Left ventricle myocardium inferior (tissue), 1 donor: ENCODE data around the gene NEUROD4. TPM values are rescaled to one million over a fixed set of nuclear protein-coding genes. Genes with fewer than 3 reads are reported as not detected.

Source experiments
- DNase-seq: peaks from one replicate; pipeline ENCODE4 v3.0.0-alpha.2; 2020
- H3K27ac ChIP-seq: fragments of 200-600 bp; replicated peaks from 2 replicates; pipeline ENCODE4 v1.8.0; 2021
- H3K27me3 ChIP-seq: fragments of 200-600 bp; 2 replicates; pipeline ENCODE4 v1.8.0; 2021; ENCODE audit warnings: low read depth
- H3K36me3 ChIP-seq: fragments of 200-600 bp; 2 replicates; pipeline ENCODE4 v1.8.0; 2021
- H3K4me1 ChIP-seq: fragments of 200-600 bp; 2 replicates; pipeline ENCODE4 v1.8.0; 2021
- H3K4me3 ChIP-seq: fragments of 200-600 bp; 2 replicates; pipeline ENCODE4 v1.8.0; 2021; ENCODE audit warnings: mild to moderate bottlenecking, moderate library complexity
- H3K9me3 ChIP-seq: fragments of 200-600 bp; replicated peaks from 2 replicates; pipeline ENCODE4 v1.8.0; 2021
- intact Hi-C: fragments of 100-400 bp; cut with micrococcal nuclease; formaldehyde crosslinking; loops from one replicate; pipeline ENCODE4 v1.11.0; 2022
- total RNA-seq: library from RNA; stranded (reverse); fragmentation: NEBNext Ultra II Directional; extraction: Animal tissue kit (Norgen Biotek cat#: 25700); gene quantifications from one replicate; pipeline ENCODE4 v1.2.1, GENCODE V29; 2021
- TF ChIP-seq, protein P1 (sequence below): fragments of 200-600 bp; IDR thresholded peaks from 2 replicates; pipeline ENCODE4 v1.8.0; 2021; ENCODE audit warnings: antibody characterized with exemption, mild to moderate bottlenecking, borderline replicate concordance
- donor health status: DM: no; HTN: yes; CAD: no; lungs with severe emphysema.

The NEUROD4 gene
- total RNA-seq, 1 donor from 2014 or later: not detected

DNA sequence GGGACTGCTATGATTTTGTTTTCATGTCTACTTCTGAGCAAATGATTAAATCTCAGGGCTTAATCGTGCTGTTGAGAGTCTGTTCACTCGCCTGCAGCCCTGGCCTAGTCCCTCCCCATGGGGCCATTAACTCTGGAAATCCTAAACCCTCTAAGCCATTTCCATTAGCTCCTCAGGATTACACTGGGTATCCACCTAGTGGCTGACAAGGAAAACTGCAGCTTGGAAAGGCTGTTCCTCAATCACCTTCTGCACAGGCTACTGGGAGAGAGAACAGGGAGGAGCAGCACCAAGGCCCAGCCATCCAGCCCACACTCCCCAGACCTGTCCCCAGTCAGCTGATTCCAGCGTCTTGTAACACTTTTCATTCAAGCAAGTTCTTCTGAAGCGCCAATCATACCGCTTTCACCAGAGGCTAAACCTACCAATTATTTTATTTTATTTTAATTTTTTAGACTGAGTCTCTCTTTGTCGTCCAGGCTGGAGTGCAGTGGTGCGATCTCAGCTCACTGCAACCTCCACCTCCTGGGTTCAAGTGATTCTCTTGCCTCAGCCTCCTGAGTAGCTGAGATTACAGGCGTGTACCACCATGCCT lies 48.7 kb downstream of the NEUROD4 start:
- no peak for DNase-seq

DNA sequence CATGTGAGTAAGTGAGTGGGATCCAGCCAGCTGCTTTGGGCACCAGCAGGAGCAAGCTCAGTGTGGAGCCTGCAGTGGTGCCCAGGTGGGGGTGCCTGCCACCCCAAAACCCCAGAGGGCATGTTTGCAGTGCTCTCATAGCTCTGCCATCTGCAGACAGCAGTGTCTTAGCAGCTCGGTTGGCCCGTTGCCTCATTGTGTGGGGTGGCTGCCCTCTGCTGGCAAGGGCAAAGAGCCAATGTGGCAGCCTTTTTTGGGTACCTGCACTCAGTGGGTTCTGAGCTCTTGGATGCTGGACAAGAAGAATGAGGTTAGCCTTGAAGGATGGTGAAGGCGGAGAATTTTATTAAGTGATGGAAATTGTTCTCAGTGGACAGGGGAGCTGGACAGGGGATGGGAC lies 52.3 kb downstream of the NEUROD4 start:
- Histone ChIP-seq H3K4me1 (no peaks in the 10 kb centered on the region), H3K27ac (no peak overlapping the region), H3K27me3 (peaks cover 38% of the 10 kb centered on the region), H3K9me3 (no peaks in the 10 kb centered on the region), H3K4me3 (no peak overlapping the region), H3K36me3 (no peaks in the 10 kb centered on the region)
- intact Hi-C loops: loop anchor here (5.0 kb wide), 1 partner anchor 80 kb away; no protein-coding TSS in a partner anchor
- TF ChIP-seq, protein P1, sequence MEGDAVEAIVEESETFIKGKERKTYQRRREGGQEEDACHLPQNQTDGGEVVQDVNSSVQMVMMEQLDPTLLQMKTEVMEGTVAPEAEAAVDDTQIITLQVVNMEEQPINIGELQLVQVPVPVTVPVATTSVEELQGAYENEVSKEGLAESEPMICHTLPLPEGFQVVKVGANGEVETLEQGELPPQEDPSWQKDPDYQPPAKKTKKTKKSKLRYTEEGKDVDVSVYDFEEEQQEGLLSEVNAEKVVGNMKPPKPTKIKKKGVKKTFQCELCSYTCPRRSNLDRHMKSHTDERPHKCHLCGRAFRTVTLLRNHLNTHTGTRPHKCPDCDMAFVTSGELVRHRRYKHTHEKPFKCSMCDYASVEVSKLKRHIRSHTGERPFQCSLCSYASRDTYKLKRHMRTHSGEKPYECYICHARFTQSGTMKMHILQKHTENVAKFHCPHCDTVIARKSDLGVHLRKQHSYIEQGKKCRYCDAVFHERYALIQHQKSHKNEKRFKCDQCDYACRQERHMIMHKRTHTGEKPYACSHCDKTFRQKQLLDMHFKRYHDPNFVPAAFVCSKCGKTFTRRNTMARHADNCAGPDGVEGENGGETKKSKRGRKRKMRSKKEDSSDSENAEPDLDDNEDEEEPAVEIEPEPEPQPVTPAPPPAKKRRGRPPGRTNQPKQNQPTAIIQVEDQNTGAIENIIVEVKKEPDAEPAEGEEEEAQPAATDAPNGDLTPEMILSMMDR: peak; percentile 45
- peak; percentile 55 for DNase-seq

More for the DNA sequence above, 48.7 kb downstream of the NEUROD4 start:
- no peak overlapping the region for H3K27ac ChIP-seq
- no peaks in the 10 kb centered on the region for H3K4me1 ChIP-seq
- H3K27me3 ChIP-seq: peaks cover 43% of the 10 kb centered on the region
- no peak overlapping the region for H3K4me3 ChIP-seq
- TF ChIP-seq, protein P1: peak; percentile 79
- H3K36me3 ChIP-seq: no peaks in the 10 kb centered on the region
- intact Hi-C loops: no loop called here
- H3K9me3 ChIP-seq: no peaks in the 10 kb centered on the region

DNA sequence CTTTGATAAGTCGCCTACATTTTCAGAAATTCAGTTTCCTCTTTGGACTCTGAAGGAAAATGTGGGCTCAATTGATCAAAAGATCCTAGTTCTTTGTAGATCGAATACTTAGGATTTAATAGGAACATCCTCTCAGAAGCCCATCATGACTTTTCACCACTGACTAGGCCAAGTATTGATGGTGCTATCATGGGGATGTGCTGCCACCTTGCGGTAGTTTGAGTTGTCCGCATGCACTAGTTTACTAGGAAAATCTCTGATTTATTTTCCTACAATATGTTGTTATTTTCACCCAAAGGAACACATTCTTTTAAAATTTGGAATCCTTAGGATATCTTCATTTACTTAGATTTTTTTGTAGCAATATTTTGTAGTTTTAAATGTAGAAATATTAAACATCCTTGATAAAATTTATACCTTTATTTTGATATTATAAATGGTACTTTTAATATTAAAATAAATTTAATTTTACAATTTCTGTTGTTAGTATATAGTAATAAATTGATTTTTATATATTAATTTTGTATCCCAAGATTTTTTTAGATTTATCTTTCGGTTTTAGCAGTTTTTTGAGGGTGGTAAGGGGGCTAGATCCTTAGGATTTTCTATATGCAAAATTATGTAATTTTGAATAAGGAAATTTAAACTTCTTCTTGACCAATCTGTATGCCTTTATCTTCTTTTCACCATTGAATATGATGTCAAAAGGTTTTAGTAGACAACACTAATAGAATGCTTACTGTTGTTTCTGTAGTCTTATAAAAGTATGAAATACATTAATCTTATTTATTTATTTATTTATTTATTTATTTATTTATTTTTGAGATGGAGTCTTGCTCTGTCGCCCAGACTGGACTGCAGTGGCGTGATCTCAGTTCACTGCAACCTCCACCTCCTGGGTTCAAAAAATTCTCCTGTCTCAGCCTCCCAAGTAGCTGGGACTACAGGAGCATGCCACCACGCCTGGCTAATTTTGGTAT lies 53.6 kb downstream of the NEUROD4 start:
- DNase-seq: peak; percentile 61
- no peak overlapping the region for H3K27ac ChIP-seq
- H3K4me1 ChIP-seq: no peaks in the 10 kb centered on the region
- H3K36me3 ChIP-seq: no peaks in the 10 kb centered on the region
- H3K4me3 ChIP-seq: no peak overlapping the region
- H3K9me3 ChIP-seq: no peaks in the 10 kb centered on the region
- TF ChIP-seq, protein P1: peak; percentile 91
- intact Hi-C loops: loop anchor here (5.0 kb wide), 1 partner anchor 81 kb away; no protein-coding TSS in a partner anchor
- H3K27me3 ChIP-seq: peaks cover 37% of the 10 kb centered on the region

DNA sequence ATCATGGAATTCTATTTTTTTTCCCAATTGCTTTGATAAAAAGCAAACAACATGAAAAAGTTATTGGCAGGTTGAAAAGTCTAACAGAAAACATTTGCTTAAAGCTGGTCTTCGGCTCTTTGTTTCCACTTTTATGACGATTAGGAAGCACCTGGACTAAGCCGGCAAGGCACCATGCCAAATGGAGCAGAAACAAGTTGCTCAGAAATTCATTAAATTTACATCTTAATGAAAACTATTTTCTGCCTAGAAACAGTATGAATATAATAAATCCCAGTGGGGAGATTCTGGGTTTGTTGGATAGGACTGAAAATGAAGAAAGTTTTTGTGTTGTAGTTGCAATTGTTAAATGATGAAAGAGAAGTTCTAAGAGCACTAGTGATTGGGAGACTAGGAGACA lies 55.0 kb downstream of the NEUROD4 start:
- Histone ChIP-seq H3K36me3 (no peaks in the 10 kb centered on the region), H3K27ac (no peak overlapping the region), H3K4me3 (no peak overlapping the region), H3K4me1 (no peaks in the 10 kb centered on the region), H3K27me3 (peaks cover 37% of the 10 kb centered on the region), H3K9me3 (peaks cover 8% of the 10 kb centered on the region)
- no peak for DNase-seq
- intact Hi-C loops: loop anchor here (5.0 kb wide), 1 partner anchor 83 kb away; no protein-coding TSS in a partner anchor
- TF ChIP-seq, protein P1: no peak

Other genes starting within 250 kb of the NEUROD4 start
- gene MUCL1, start 165.5 kb upstream of the NEUROD4 start, total RNA-seq: not detected
- gene TESPA1, start 35.2 kb upstream of the NEUROD4 start, total RNA-seq: 0.27 TPM
- gene OR9K2, start 106.4 kb downstream of the NEUROD4 start, total RNA-seq: not detected
- not detected for gene OR10A7, start 201.1 kb downstream of the NEUROD4 start, total RNA-seq
- not detected for gene OR6C74, start 224.6 kb downstream of the NEUROD4 start, total RNA-seq